GM12891 (cell line): Measurements from ENCODE around the gene DTX2.
A peak's percentile ranks its signal among the peaks of the same experiment; 100 is the strongest.

Experiments
- PAX5 ChIP-seq: IDR thresholded peaks from 2 replicates; pipeline ENCODE4 v1.6.1; 2011; ENCODE audit warnings: low read length, moderate library complexity, mild to moderate bottlenecking; ENCODE audit not compliant: insufficient read depth, severe bottlenecking
- POLR2A ChIP-seq: IDR thresholded peaks from 2 replicates; pipeline ENCODE4 v1.6.1; 2011; ENCODE audit warnings: low read depth, low read length, control low read depth
- POLR2AphosphoS5 ChIP-seq: IDR thresholded peaks from 2 replicates; pipeline ENCODE4 v1.6.1; 2011; ENCODE audit warnings: low read depth, low read length, control low read depth
- POU2F2 ChIP-seq: IDR thresholded peaks from 2 replicates; pipeline ENCODE4 v1.6.1; 2011; ENCODE audit warnings: low read depth, mild to moderate bottlenecking, control low read depth, low read length, moderate library complexity
- TAF1 ChIP-seq: IDR thresholded peaks from 2 replicates; pipeline ENCODE4 v1.6.1; 2011; ENCODE audit warnings: low read depth, low read length, control low read depth

GRCh38 chr7:76424413-76425111 is 36.9 kb upstream of the DTX2 start, which contains the start of gene ZP3:
- TF ChIP-seq POLR2A (no peak), POLR2AphosphoS5 (no peak), PAX5 (no peak), TAF1 (no peak), POU2F2 (0 out of 2 replicates have a peak, but pooled peaks have one; percentile 20)
